ENCODE results near the gene SIDT1.

SIDT1 gene

GRCh38 chr3:113551820-113552219, 19.5 kb downstream of the SIDT1 start:
- H3K4me3 ChIP-seq (ENCODE audit: low read length) = no peak overlapping the region
- H3K9me3 ChIP-seq (ENCODE audit: insufficient read depth, low read length) = no peaks in the 10 kb centered on the region
- H3K9ac ChIP-seq (ENCODE audit: low read length) = no peak overlapping the region
- no peaks in the 10 kb centered on the region for H3K36me3 ChIP-seq (replicated peaks; ENCODE audit: low read depth, low read length)
- TF ChIP-seq, protein P1, sequence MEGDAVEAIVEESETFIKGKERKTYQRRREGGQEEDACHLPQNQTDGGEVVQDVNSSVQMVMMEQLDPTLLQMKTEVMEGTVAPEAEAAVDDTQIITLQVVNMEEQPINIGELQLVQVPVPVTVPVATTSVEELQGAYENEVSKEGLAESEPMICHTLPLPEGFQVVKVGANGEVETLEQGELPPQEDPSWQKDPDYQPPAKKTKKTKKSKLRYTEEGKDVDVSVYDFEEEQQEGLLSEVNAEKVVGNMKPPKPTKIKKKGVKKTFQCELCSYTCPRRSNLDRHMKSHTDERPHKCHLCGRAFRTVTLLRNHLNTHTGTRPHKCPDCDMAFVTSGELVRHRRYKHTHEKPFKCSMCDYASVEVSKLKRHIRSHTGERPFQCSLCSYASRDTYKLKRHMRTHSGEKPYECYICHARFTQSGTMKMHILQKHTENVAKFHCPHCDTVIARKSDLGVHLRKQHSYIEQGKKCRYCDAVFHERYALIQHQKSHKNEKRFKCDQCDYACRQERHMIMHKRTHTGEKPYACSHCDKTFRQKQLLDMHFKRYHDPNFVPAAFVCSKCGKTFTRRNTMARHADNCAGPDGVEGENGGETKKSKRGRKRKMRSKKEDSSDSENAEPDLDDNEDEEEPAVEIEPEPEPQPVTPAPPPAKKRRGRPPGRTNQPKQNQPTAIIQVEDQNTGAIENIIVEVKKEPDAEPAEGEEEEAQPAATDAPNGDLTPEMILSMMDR (IDR thresholded peaks at IDR 0.05; ENCODE audit: low read depth, low read length) = no peak
- no peaks in the 10 kb centered on the region for H4K20me1 ChIP-seq (ENCODE audit: insufficient read depth, low read length)
- no peak overlapping the region for H3K27ac ChIP-seq (ENCODE audit: low read length)
- no peaks in the 10 kb centered on the region for H3K27me3 ChIP-seq (ENCODE audit: low read depth, low read length)
- H2AFZ ChIP-seq (ENCODE audit: low read depth, low read length) = no peak overlapping the region
- H3K79me2 ChIP-seq (ENCODE audit: low read length) = no peaks in the 10 kb centered on the region
- peaks cover 1% of the 10 kb centered on the region for H3K4me1 ChIP-seq (ENCODE audit: low read length)
- H3K4me2 ChIP-seq (ENCODE audit: low read length) = no peak overlapping the region

DNA sequence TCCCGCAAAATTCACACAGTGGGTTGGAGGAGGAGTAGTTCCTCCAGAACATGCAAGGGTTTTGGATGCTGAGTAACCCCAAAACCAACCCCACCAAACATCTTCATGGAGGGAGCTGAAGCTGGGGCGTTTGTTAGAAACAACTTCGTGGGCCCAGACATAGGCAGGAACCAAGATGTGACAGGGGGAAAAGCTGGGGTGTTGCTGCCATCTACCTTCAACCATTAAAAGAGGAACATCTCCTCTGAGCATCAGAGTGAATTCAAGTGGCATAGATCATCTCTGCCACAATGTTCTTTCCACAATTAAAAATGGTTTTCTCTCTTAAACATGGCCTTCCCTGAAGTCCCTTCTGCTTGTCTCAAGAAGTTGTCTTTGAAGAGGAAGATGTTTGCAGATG, 20.5 kb downstream of the SIDT1 start:
- Histone ChIP-seq H2AFZ (ENCODE audit: low read depth, low read length) (no peak overlapping the region), H3K4me1 (ENCODE audit: low read length) (no peaks in the 10 kb centered on the region), H3K9ac (ENCODE audit: low read length) (no peak overlapping the region), H3K4me3 (ENCODE audit: low read length) (no peak overlapping the region), H3K4me2 (ENCODE audit: low read length) (no peak overlapping the region), H3K9me3 (ENCODE audit: insufficient read depth, low read length) (no peaks in the 10 kb centered on the region), H3K27me3 (ENCODE audit: low read depth, low read length) (no peaks in the 10 kb centered on the region), H3K79me2 (ENCODE audit: low read length) (no peaks in the 10 kb centered on the region), H3K27ac (ENCODE audit: low read length) (no peak overlapping the region), H4K20me1 (ENCODE audit: insufficient read depth, low read length) (no peaks in the 10 kb centered on the region), H3K36me3 (replicated peaks; ENCODE audit: low read depth, low read length) (no peaks in the 10 kb centered on the region)
- no peak for TF ChIP-seq EZH2phosphoT487 (IDR thresholded peaks at IDR 0.05; ENCODE audit: low read depth)
- TF ChIP-seq, protein P1 (IDR thresholded peaks at IDR 0.05; ENCODE audit: low read depth, low read length) = peak; percentile 57

DNA sequence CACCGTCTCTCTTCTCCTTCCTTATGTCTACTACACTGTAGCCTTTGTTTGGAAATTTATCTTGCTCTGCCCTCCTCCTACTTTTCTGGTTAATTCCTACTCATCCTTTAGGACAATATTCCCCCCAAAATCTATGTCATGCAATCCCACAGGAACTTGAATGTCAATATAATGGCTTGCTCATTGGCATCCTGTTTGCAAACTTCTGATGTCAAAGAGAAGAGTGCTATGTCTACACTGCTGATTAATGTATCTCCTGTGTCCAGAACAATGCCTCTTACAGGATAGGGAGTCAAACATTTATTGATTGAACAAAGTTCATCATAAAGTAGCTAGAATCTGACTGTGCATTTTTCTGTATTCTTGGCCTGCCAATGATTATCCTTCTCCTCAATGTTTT, 22.8 kb downstream of the SIDT1 start:
- H3K4me3 ChIP-seq (ENCODE audit: low read length) = no peak overlapping the region
- no peaks in the 10 kb centered on the region for H3K9me3 ChIP-seq (ENCODE audit: insufficient read depth, low read length)
- no peak overlapping the region for H3K9ac ChIP-seq (ENCODE audit: low read length)
- no peak overlapping the region for H3K27ac ChIP-seq (ENCODE audit: low read length)
- H4K20me1 ChIP-seq (ENCODE audit: insufficient read depth, low read length) = no peaks in the 10 kb centered on the region
- H3K79me2 ChIP-seq (ENCODE audit: low read length) = no peaks in the 10 kb centered on the region
- H3K4me1 ChIP-seq (ENCODE audit: low read length) = no peaks in the 10 kb centered on the region
- H3K4me2 ChIP-seq (ENCODE audit: low read length) = no peak overlapping the region
- no peak for TF ChIP-seq EZH2phosphoT487 (IDR thresholded peaks at IDR 0.05; ENCODE audit: low read depth)
- TF ChIP-seq, protein P1 (IDR thresholded peaks at IDR 0.05; ENCODE audit: low read depth, low read length) = no peak
- H3K36me3 ChIP-seq (replicated peaks; ENCODE audit: low read depth, low read length) = no peaks in the 10 kb centered on the region
- H3K27me3 ChIP-seq (ENCODE audit: low read depth, low read length) = no peaks in the 10 kb centered on the region
- no peak overlapping the region for H2AFZ ChIP-seq (ENCODE audit: low read depth, low read length)

GRCh38 chr3:113556316-113556945, 24.1 kb downstream of the SIDT1 start:
- TF ChIP-seq, protein P1 (IDR thresholded peaks at IDR 0.05; ENCODE audit: low read depth, low read length) = no peak
- TF ChIP-seq EZH2phosphoT487 (IDR thresholded peaks at IDR 0.05; ENCODE audit: low read depth) = no peak
- no peak overlapping the region for H2AFZ ChIP-seq (ENCODE audit: low read depth, low read length)
- H3K27me3 ChIP-seq (ENCODE audit: low read depth, low read length) = peaks cover 5% of the 10 kb centered on the region; the same call in 1 of the 2 replicates
- H3K4me1 ChIP-seq (ENCODE audit: low read length) = no peaks in the 10 kb centered on the region
- H4K20me1 ChIP-seq (ENCODE audit: insufficient read depth, low read length) = no peaks in the 10 kb centered on the region
- no peaks in the 10 kb centered on the region for H3K79me2 ChIP-seq (ENCODE audit: low read length)
- no peaks in the 10 kb centered on the region for H3K9me3 ChIP-seq (ENCODE audit: insufficient read depth, low read length)
- no peak overlapping the region for H3K4me2 ChIP-seq (ENCODE audit: low read length)
- no peak overlapping the region for H3K27ac ChIP-seq (ENCODE audit: low read length)
- no peaks in the 10 kb centered on the region for H3K36me3 ChIP-seq (replicated peaks; ENCODE audit: low read depth, low read length)
- H3K9ac ChIP-seq (ENCODE audit: low read length) = no peak overlapping the region
- no peak overlapping the region for H3K4me3 ChIP-seq (ENCODE audit: low read length)
